Neutrophil (primary cell): ENCODE measurements around the gene STAT5A.
"Not testable (repeated sequence)": the region's sequence is repeated elsewhere in the genome, so short reads cannot be mapped to it uniquely, and the experiment has no call there.

Experiments used
- H3K27ac ChIP-seq: fragments of 200-600 bp; sonication (generic); 2 replicates; pipeline ENCODE4 v1.5.1; 2016; ENCODE audit warnings: mild to moderate bottlenecking, moderate library complexity
- H3K27me3 ChIP-seq: fragments of 200-600 bp; sonication (generic); 2 replicates; pipeline ENCODE4 v1.6.0; 2016; ENCODE audit warnings: mild to moderate bottlenecking
- H3K36me3 ChIP-seq: fragments of 200-600 bp; sonication (generic); 2 replicates; pipeline ENCODE4 v1.5.1; 2017
- H3K4me1 ChIP-seq, 2 experiments: fragments of 200-600 bp in 1 of 2; sonication (generic) in 1 of 2; 1 replicate in 1 of 2; 2 replicates in 1 of 2; pipeline versions ENCODE4 v1.5.1 to v1.6.1; 2013 to 2016; ENCODE audit warnings: low read depth in 1 of 2, low read length in 1 of 2, mild to moderate bottlenecking in 1 of 2, moderate library complexity in 1 of 2; ENCODE audit not compliant: control insufficient read depth in 1 of 2, insufficient read depth in 1 of 2
- H3K4me3 ChIP-seq, 2 experiments: fragments of 200-600 bp in 1 of 2; sonication (generic) in 1 of 2; 1 replicate in 1 of 2; 2 replicates in 1 of 2; pipeline ENCODE4 v1.5.1; 2013 to 2016; ENCODE audit warnings: low read depth in 1 of 2, low read length in 1 of 2, mild to moderate bottlenecking in 1 of 2, moderate library complexity in 1 of 2
- H3K9me3 ChIP-seq: fragments of 200-600 bp; sonication (generic); 2 replicates; pipeline ENCODE4 v1.5.1; 2016
- TF ChIP-seq, protein P1 (sequence below): fragments of 200-600 bp; sonication (generic); IDR thresholded peaks from 2 replicates; pipeline ENCODE4 v1.5.1; 2016; ENCODE audit warnings: antibody characterized with exemption

STAT5A gene

DNA sequence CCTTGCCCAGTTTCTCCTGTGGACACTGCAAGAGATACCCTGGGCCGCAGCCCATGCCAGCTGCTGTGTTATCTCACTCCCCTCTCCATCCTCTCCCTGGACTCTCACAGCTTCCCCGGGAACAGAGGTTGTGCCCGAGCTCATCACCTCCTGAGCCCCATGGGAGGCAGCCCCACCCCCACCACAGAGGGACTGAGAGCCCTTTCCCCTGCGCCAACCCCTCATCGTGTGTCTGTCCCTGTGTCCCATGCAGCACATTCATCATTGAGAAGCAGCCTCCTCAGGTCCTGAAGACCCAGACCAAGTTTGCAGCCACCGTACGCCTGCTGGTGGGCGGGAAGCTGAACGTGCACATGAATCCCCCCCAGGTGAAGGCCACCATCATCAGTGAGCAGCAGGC, 12.7 kb downstream of the STAT5A start:
- no peaks in the 10 kb centered on the region for H3K9me3 ChIP-seq
- TF ChIP-seq, protein P1, sequence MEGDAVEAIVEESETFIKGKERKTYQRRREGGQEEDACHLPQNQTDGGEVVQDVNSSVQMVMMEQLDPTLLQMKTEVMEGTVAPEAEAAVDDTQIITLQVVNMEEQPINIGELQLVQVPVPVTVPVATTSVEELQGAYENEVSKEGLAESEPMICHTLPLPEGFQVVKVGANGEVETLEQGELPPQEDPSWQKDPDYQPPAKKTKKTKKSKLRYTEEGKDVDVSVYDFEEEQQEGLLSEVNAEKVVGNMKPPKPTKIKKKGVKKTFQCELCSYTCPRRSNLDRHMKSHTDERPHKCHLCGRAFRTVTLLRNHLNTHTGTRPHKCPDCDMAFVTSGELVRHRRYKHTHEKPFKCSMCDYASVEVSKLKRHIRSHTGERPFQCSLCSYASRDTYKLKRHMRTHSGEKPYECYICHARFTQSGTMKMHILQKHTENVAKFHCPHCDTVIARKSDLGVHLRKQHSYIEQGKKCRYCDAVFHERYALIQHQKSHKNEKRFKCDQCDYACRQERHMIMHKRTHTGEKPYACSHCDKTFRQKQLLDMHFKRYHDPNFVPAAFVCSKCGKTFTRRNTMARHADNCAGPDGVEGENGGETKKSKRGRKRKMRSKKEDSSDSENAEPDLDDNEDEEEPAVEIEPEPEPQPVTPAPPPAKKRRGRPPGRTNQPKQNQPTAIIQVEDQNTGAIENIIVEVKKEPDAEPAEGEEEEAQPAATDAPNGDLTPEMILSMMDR, result no peak
- no peak overlapping the region for H3K4me3 ChIP-seq
- peaks cover 84% of the 10 kb centered on the region for H3K36me3 ChIP-seq
- no peaks in the 10 kb centered on the region for H3K4me1 ChIP-seq
- no peaks in the 10 kb centered on the region for H3K27me3 ChIP-seq
- no peak overlapping the region for H3K27ac ChIP-seq

DNA sequence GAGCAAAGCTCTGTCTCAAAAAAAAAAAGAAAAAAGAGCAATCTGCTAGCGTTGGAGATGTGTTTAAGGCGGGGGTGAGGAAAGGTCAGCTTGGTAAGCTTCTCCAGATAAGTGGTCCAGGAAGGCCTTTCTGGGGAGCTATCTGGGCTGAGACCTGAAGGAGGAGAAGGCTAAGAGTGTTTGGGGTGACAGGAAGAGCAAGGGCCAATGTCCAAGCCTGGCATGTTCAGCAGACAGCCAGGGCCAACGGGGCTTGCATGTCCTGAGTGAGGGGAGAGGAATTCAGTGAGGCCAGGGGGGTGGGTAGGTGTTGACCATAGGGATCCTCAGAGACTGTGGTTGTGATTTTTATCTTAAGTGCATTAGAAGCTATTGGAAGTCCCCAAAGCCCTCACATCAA, 15.4 kb downstream of the STAT5A start:
- no peaks in the 10 kb centered on the region for H3K4me1 ChIP-seq
- TF ChIP-seq, protein P1, result no peak
- H3K36me3 ChIP-seq, result peaks cover 92% of the 10 kb centered on the region
- H3K27ac ChIP-seq, result no peak overlapping the region
- H3K4me3 ChIP-seq, result no peak overlapping the region
- H3K27me3 ChIP-seq, result no peaks in the 10 kb centered on the region
- H3K9me3 ChIP-seq, result no peaks in the 10 kb centered on the region

DNA sequence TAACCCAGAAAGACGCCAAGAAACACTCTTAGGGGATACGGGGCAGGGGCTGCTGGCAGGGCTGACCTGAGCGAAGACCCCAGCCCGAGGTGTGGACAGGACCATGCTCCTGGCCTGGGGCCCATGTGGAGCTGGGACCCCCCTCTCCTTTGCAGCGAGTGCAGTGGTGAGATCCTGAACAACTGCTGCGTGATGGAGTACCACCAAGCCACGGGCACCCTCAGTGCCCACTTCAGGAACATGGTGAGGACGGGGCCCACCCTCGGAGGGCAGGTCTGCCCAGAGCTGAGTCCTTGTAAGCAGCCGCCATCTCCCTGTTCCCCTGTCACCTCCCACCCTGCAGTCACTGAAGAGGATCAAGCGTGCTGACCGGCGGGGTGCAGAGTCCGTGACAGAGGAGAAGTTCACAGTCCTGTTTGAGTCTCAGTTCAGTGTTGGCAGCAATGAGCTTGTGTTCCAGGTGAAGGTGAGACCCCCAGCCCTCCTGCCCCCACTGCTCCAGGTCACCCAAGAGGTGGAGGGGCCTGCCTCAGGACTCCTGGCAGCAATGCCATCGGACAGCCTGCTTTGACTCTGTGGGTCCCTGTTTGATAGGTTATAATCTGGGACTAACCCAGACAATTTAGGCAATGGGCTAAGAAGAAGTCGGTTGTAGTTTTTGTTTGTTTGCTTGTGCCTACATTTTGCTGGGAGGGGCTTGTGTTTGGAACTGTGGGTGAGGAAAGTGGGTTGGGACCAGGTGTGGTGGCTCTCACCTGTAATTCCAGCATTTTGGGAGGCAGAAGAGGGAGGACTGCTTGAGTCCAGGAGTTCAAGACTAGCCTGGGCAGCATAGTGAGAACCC, 16.1 kb downstream of the STAT5A start:
- no peaks in the 10 kb centered on the region for H3K27me3 ChIP-seq
- H3K27ac ChIP-seq, result no peak overlapping the region
- H3K9me3 ChIP-seq, result no peaks in the 10 kb centered on the region
- no peak overlapping the region for H3K4me3 ChIP-seq
- peaks cover 92% of the 10 kb centered on the region for H3K36me3 ChIP-seq
- TF ChIP-seq, protein P1, result no peak
- H3K4me1 ChIP-seq, result no peaks in the 10 kb centered on the region

DNA sequence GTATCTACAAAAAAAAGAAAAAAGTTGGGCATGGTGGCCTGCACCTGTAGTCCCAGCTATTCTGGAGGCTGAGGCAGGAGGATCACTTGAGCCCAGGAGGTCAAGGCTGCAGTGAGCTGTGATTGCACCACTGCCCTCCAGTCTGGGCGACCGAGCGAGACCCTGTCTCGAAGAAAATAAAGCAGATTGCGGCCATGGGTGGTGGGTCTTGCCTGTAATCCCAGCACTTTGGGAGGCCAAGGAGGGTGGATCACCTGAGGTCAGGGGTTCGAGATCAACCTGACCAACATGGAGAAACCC, 16.7 kb downstream of the STAT5A start:
- not testable (repeated sequence) for H3K27ac ChIP-seq, H3K4me1 ChIP-seq, H3K27me3 ChIP-seq, H3K4me3 ChIP-seq, H3K9me3 ChIP-seq
- peaks cover 96% of the 10 kb centered on the region for H3K36me3 ChIP-seq

DNA sequence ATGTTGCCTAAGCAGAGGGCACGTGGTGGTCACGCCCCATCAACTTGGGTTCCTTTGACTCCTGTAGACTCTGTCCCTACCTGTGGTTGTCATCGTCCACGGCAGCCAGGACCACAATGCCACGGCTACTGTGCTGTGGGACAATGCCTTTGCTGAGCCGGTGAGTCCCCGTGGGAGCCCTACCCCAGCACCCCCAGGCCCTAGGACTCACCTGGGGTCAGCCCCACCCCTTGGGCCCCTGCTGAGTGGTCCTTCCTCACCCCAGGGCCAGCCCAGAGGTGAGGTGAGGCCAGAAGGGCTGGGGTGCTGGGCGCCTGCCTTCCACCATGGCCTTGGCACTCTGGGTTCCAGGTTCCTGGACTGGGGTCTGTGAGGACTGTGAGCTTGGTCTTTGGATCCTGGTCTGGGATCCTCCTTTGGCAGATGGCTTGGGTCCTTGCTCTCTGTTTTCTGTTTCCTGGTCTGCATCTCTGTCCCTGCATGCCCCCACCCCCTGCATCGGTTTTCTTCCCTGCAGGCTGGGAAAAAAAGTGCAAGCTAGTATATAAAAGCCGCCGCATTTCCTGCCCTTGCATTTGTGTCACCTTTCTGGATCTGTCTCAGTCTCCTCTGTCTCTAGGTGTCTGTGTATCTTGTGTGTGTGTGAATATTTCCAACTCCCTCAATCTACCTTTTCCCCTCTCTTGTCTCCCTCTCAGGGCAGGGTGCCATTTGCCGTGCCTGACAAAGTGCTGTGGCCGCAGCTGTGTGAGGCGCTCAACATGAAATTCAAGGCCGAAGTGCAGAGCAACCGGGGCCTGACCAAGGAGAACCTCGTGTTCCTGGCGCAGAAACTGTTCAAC, 17.5 kb downstream of the STAT5A start:
- Histone ChIP-seq H3K27ac (no peak overlapping the region), H3K4me1 (no peaks in the 10 kb centered on the region), H3K27me3 (no peaks in the 10 kb centered on the region), H3K36me3 (peaks cover 98% of the 10 kb centered on the region), H3K9me3 (no peaks in the 10 kb centered on the region), H3K4me3 (no peak overlapping the region)
- TF ChIP-seq, protein P1, result no peak

DNA sequence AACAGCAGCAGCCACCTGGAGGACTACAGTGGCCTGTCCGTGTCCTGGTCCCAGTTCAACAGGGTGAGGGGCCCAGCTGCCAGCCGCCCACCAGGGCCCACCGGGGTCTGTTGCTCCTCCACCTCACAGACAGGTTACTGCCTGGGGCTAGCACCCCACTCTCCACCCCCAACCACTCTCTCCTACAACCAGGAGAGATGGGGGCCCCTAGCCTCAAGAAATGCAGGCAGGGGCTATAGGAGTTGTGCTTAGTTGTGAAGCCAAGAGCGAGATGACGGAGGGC, 18.0 kb downstream of the STAT5A start:
- Histone ChIP-seq H3K4me3 (no peak overlapping the region), H3K27ac (no peak overlapping the region), H3K4me1 (peaks cover 2% of the 10 kb centered on the region in 2 experiments), H3K27me3 (no peaks in the 10 kb centered on the region), H3K36me3 (peaks cover 98% of the 10 kb centered on the region), H3K9me3 (no peaks in the 10 kb centered on the region)
- TF ChIP-seq, protein P1, result no peak
